Uterus (tissue), 2 donors: Measurements from ENCODE around the gene MEF2B.

Experiments
- CTCF ChIP-seq, 4 experiments: fragments of 200-600 bp in 2 of 4; fragments of 450-650 bp in 2 of 4; sonication (generic) in 2 of 4; IDR thresholded peaks; one replicate each; pipeline ENCODE4 v1.5.1; 2016 to 2019; ENCODE audit warnings: antibody characterized with exemption in 4 of 4, mild to moderate bottlenecking in 2 of 4, moderate library complexity in 1 of 4
- POLR2A ChIP-seq, 2 donors: fragments of 450-650 bp; IDR thresholded peaks; one replicate each; pipeline ENCODE4 v1.6.1; 2016; ENCODE audit warnings: antibody characterized with exemption in 2 of 2, mild to moderate bottlenecking in 1 of 2, moderate library complexity in 1 of 2

- TF ChIP-seq CTCF (IDR thresholded peaks at IDR 0.05) (no peak), POLR2A (IDR thresholded peaks at IDR 0.05) (no peak)
These were observed 44.0 kb downstream of the MEF2B start for GRCh38 chr19:19126102-19126501.
